Superior temporal gyrus (tissue), 1 donor: Measurements from ENCODE around the gene RPE65.
"Not testable (repeated sequence)": the region's sequence is repeated elsewhere in the genome, so short reads cannot be mapped to it uniquely, and the experiment has no call there.

Experiments used
- DNase-seq: peaks from one replicate; pipeline ENCODE4 v3.0.0-alpha.2; 2016; ENCODE audit errors: extremely low spot score

Gene RPE65

DNA sequence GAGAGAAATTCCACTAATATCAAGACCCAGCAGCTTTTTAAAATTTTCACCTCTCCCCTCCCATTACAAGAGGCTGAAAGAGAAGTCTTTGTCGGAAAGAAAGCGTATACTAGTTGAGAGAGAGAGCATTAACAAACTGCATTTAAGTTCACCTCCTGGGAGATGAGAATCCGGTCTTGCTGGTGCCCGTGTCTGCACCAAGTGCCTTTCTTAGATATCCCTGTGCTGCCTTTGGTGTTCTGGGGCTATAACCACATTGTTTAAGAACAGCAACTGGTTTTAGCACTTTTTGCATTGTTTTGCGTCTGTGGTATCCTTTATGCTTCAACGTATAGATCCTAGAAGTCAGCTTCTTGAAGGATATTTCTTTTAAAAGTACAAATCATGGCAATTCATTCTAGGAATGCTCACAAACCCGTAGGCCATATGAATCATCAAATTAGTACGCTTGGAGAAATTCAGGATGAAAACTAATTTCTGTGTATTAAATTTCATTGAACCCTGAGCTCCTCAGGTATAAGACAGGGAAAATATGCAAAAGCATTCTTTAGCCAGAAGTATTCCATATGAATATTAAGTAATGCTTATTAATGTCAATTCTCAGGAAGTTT, 3.4 kb upstream of the RPE65 start:
- DNase-seq, result no peak

GRCh38 chr1:68448365-68448764, 1.4 kb downstream of the RPE65 start:
- no peak for DNase-seq

- no peak for DNase-seq
These were observed 4.0 kb downstream of the RPE65 start for GRCh38 chr1:68445709-68446108.

GRCh38 chr1:68442822-68443556, 6.8 kb downstream of the RPE65 start:
- DNase-seq, result peak; percentile 60

GRCh38 chr1:68442006-68442405, 7.7 kb downstream of the RPE65 start:
- no peak for DNase-seq

DNA sequence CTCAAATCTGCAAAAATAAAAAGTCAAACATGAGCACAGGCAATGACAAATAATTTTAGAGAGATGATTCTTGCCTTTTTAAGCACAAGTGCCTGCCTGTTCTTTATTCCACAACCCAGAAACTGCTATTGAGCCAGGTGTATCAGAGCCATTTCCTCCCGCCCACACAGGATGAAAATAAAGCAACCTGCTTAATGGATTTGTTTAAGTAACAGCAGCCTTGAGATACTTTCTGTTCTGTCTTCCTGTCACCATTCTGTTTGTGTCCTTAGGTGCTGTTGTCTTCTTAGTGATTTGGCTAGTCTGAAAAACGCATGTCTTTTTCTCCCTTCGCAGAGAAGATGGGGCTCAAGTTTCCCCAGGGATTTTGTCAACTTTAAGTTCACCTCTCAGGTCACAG, 11.4 kb downstream of the RPE65 start:
- no peak for DNase-seq

GRCh38 chr1:68433395-68433794, 16.4 kb downstream of the RPE65 start:
- peak; percentile 65 for DNase-seq

DNA sequence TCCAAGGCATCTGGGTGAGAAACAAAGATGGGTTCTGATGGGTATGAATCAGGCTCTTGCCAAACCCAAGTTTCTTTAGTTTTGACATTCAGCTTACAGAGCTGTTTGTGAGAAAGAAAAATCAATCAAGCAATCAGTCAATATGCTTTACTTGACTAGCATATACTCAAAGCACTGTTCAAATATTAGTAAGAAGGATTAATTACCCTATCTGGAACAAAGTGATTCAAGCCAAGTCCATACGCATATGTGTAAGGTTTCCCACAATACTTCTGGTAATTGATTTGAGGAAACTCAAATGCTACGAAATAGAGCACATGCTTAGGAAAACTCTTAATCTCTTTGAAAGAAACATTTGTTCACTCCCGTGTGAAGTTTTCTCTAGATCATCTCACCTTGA, 18.7 kb downstream of the RPE65 start:
- DNase-seq, result no peak

DNA sequence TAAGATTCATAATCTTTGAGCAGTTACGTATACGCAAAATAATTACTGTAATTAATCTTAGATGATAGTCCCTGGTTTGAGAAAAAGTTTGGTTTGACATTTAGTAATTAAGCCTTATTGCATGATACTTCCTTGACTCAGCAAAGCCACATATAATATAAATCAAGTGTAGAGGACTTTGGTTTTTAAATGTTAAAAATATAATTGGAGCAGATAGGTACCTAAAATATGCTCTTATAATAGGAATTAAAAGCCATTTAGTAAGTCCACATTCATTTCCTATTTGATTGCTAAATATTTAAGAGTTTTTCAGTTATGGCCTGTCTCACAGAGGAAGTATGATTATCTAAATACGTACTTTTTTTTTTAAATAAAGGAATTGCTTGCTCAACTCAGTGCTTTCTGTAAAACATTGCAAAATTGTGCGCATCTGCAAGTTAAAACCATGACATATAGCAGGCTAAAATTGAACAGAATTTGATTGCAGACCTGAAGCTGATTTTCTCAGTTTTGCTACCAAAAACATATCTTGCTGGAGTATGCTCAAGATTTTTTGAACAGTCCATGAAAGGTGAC, 20.4 kb downstream of the RPE65 start:
- DNase-seq, result no peak

DNA sequence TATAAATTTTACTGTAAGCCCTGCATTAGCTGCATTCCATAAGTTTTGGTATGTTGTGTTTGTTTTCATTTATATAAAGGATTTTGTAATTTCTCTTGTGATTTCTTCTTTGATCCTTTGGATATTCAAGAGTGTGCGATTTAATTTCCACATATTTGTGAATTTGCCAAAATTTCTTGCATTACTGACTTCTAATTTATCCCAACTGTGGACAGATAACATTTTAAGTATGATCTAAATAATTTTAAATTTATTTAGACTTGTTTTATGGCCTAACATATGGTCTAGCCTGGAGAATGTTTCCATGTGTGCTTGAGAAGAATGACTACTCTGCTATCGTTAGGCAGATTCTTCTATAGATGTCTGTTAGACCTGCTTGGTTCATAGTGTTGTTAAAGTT, 23.2 kb downstream of the RPE65 start:
- DNase-seq, result no peak

- DNase-seq, result no peak
These were observed 28.4 kb downstream of the RPE65 start for GRCh38 chr1:68421350-68421749.

DNA sequence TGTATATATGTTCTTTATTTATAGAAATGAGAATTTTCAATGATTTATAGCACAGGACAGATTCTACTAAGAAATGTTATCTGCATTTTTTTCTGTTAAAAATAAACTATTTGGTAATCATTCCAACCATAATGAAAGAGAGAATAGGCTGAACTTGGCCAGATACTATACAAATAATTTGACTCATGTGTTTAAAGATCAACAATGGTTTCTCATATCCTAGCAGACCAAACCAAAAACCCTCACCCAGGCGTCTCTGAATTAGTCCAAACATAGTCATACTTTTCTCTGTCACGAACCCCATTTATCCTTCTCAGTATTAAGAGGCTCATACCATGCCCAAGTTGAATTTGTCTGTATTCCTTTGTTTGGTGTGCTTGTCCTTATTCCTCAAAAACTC, 40.3 kb downstream of the RPE65 start:
- no peak for DNase-seq

GRCh38 chr1:68401506-68401905, 48.2 kb downstream of the RPE65 start:
- no peak for DNase-seq

GRCh38 chr1:68395575-68395974, 54.2 kb downstream of the RPE65 start:
- not testable (repeated sequence) for DNase-seq

- not testable (repeated sequence) for DNase-seq
These were observed 57.3 kb downstream of the RPE65 start for GRCh38 chr1:68392474-68392873.

- DNase-seq, result not testable (repeated sequence)
These were observed 63.8 kb downstream of the RPE65 start for GRCh38 chr1:68385798-68386524.

GRCh38 chr1:68384872-68385411, 64.8 kb downstream of the RPE65 start:
- DNase-seq, result no peak

GRCh38 chr1:68384321-68384813, 65.4 kb downstream of the RPE65 start:
- peak; percentile 80 for DNase-seq

DNA sequence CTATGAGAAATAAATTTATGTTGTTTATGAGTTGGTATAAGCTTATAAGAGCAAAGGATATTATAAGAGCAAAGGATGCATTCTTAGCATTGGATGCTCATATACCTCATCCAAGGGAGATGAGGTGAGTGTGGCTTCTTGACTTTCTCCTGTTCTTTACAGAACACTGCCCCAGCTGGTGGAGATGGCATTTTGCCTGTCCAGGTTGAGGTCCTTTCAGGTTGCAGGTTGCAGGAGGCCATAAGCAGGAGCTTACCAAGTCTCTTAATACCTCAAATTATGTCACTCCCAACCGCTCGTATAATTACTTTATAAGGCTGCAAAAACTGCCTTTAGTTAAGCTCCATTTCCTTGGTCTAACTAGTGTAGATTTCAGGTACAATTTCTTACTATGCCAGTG, 66.7 kb downstream of the RPE65 start:
- no peak for DNase-seq

DNA sequence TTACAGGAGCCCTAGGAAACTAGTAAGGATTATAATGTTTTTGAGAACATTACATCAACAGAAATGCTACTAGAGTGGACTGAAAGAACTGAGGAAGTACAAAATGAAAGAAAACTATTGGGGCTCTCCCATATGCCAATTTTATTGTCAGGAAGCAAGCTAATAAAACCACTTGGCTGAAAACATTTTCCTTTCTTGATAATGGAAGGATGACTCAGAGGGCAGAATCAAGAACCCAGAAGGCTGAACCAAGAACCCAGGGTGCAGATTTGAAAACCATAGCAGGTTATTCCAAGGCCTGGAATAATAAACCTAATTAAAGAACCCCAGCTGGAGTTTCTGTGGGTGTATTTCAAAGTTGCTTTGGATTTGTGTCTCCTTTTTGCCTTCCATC, 70.7 kb downstream of the RPE65 start:
- DNase-seq, result no peak
